WI38 (cell line): Measurements from ENCODE around the gene LRRC53.

Source experiments
- H3K4me3 ChIP-seq: 2 replicates; pipeline ENCODE4 v1.5.1; 2011; ENCODE audit warnings: low read depth, mild to moderate bottlenecking, control low read depth, low read length
- TF ChIP-seq, protein P1 (sequence below): IDR thresholded peaks from 2 replicates; pipeline ENCODE4 v1.5.1; 2012; ENCODE audit warnings: low read depth, mild to moderate bottlenecking, control low read depth, low read length

LRRC53 gene

DNA sequence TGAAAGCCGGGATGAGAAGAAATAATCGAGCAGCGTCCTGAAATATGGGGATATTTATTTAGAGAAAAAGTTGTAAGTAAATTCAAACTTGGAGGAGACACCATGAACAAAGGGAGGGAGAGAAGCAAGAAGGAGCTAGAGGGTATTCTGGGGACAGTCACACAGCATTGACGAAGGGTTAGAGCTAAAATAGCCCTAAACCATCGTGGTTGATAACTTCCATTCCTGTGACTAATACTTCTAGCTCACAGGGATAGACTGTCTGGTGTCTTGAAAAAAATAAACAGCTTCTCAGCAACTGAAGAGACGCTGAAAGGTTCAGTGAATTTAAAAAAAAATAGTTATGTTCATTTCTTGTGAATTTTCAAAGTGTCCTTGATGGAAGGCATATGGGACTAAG is 86.7 kb downstream of the LRRC53 start:
- TF ChIP-seq, protein P1, sequence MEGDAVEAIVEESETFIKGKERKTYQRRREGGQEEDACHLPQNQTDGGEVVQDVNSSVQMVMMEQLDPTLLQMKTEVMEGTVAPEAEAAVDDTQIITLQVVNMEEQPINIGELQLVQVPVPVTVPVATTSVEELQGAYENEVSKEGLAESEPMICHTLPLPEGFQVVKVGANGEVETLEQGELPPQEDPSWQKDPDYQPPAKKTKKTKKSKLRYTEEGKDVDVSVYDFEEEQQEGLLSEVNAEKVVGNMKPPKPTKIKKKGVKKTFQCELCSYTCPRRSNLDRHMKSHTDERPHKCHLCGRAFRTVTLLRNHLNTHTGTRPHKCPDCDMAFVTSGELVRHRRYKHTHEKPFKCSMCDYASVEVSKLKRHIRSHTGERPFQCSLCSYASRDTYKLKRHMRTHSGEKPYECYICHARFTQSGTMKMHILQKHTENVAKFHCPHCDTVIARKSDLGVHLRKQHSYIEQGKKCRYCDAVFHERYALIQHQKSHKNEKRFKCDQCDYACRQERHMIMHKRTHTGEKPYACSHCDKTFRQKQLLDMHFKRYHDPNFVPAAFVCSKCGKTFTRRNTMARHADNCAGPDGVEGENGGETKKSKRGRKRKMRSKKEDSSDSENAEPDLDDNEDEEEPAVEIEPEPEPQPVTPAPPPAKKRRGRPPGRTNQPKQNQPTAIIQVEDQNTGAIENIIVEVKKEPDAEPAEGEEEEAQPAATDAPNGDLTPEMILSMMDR = no peak
- peak overlapping the region; percentile 26 for H3K4me3 ChIP-seq

DNA sequence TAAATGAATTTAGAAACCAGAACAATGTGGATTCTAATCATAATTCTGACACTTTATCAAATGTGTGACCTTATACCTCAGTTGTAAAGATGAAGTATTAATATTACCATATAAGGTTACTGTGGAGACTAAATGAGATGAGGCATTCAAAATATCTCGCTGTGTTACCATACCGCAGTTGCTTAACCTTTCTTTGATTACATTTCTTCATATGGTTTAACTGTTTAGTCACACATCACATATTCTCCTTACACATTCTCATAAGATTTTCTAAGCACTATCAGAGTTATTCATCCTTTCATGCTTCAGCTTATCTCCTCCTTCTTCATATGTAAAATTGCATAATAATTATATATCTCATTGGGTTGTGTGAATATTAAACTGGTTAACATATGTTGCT is 88.9 kb downstream of the LRRC53 start:
- H3K4me3 ChIP-seq = no peak overlapping the region
- TF ChIP-seq, protein P1 = no peak

DNA sequence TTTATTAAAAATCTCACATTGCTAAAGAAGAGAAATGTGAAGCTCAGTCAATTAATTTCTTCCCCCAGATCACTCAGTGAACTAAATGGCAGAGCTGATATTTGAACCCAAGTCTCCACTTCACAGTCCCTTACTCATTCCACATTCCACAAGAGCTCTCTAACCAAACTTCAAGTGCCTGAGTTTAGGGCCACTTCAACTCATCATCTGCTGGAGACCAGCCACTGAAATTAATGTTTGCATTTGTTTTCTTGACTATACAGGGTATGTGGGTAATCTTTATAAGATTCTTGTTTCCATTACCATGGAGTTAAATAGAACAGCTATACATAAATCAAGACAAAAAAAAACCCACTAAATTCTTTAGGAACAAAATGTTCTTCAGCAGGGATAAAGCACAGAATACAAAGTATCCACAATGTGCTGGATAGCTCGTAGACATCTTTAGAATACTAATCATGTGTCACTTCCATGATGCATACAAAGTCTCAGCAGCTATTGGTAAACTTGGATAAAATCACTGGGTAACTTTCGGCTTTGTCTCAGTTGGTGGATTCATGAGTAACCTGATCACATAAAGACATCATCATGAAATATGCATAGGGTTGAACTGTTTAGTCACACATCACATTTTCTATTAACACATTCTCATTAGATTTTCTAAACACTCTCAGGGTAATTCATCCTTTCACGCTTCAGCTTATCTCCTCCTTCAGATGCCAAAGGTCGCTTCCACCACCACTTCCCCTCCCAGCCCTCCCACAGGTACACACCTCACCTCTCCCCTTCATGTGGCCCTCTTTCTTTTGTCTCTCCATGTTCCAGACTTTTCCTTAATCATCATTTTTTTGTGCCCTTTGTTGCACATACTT is 89.8 kb downstream of the LRRC53 start:
- TF ChIP-seq, protein P1 = no peak
- no peak overlapping the region for H3K4me3 ChIP-seq

DNA sequence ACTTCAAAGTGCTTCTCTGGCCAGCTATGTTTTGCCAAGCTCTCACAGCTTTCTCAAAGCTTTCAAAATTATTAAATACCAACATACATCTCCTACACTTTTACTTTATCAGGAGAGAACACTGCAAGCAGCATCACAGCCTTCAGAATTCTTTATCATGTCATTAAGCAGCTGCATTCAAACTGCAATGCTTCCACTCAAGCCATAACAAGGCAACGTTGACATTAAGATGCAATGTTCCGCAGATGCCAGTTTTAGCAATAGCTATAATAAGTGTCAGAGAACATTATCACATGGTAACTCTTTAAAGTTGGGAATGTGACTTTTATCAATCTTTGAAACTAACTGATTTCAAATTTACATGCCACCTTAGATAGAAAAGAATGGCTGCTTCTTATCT is 91.9 kb downstream of the LRRC53 start:
- TF ChIP-seq, protein P1 = no peak
- no peak overlapping the region for H3K4me3 ChIP-seq
